ENCODE data around the gene SEMA3C.

The SEMA3C gene

GRCh38 chr7:80807166-80807900 lies 111.5 kb downstream of the SEMA3C start:
- Histone ChIP-seq H3K4me3 (ENCODE audit: low read length) (no peak overlapping the region), H3K9me3 (ENCODE audit: control insufficient read depth, insufficient read depth, low read length) (peaks cover 3% of the 10 kb centered on the region; the same call in 1 of the 2 replicates), H3K27ac (ENCODE audit: low read depth, low read length) (no peak overlapping the region), H3F3A (ENCODE audit: control insufficient read depth, insufficient read depth) (no peaks in the 10 kb centered on the region), H3K79me2 (ENCODE audit: control insufficient read depth, low read length) (no peaks in the 10 kb centered on the region), H4K20me1 (ENCODE audit: control insufficient read depth, insufficient read depth, low read depth, low read length) (no peaks in the 10 kb centered on the region), H3K4me1 (ENCODE audit: control insufficient read depth, low read length) (no peaks in the 10 kb centered on the region), H3K4me2 (ENCODE audit: low read length) (no peak overlapping the region), H3K36me3 (ENCODE audit: control insufficient read depth, low read length) (no peaks in the 10 kb centered on the region), H3K9me2 (replicated peaks; ENCODE audit: control insufficient read depth, low read length) (no peaks in the 10 kb centered on the region), H3K27me3 (ENCODE audit: control insufficient read depth, low read length) (no peaks in the 10 kb centered on the region)
- TF ChIP-seq CTCF (IDR thresholded peaks at IDR 0.05; ENCODE audit: low read depth, low read length, poor library complexity, severe bottlenecking) (no peak), EZH2phosphoT487 (IDR thresholded peaks at IDR 0.05; ENCODE audit: borderline replicate concordance, low read length) (no peak)

DNA sequence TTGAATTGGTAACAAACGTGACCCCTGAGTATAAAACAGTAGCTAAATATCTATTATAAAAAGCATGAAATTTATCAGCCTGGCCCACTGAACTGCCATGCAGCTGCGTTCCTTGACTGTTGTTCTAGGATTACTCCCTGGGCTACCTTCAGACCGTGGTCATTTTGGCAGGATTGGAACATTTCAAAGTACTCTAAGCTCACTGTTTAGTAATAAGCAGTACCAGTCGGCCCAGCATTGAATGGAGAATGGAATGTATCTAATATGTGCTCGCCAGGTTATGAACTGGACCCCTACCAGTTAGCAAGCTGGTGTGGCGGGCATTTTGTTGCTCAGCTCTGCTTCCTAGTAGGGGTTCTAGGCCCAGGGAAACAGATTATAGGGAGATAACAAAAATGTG lies 112.2 kb downstream of the SEMA3C start:
- H3K9me2 ChIP-seq (replicated peaks; ENCODE audit: control insufficient read depth, low read length), result no peaks in the 10 kb centered on the region
- no peaks in the 10 kb centered on the region for H3K36me3 ChIP-seq (ENCODE audit: control insufficient read depth, low read length)
- no peaks in the 10 kb centered on the region for H3K4me1 ChIP-seq (ENCODE audit: control insufficient read depth, low read length)
- H3K27me3 ChIP-seq (ENCODE audit: control insufficient read depth, low read length), result no peaks in the 10 kb centered on the region
- no peak overlapping the region for H3K4me3 ChIP-seq (ENCODE audit: low read length)
- no peaks in the 10 kb centered on the region for H3K79me2 ChIP-seq (ENCODE audit: control insufficient read depth, low read length)
- H3K27ac ChIP-seq (ENCODE audit: low read depth, low read length), result no peak overlapping the region
- H3K9me3 ChIP-seq (ENCODE audit: control insufficient read depth, insufficient read depth, low read length), result peaks cover 3% of the 10 kb centered on the region; the same call in 1 of the 2 replicates
- no peaks in the 10 kb centered on the region for H3F3A ChIP-seq (ENCODE audit: control insufficient read depth, insufficient read depth)
- TF ChIP-seq EZH2phosphoT487 (IDR thresholded peaks at IDR 0.05; ENCODE audit: borderline replicate concordance, low read length) (no peak), CTCF (IDR thresholded peaks at IDR 0.05; ENCODE audit: low read depth, low read length, poor library complexity, severe bottlenecking) (no peak)
- no peak overlapping the region for H3K4me2 ChIP-seq (ENCODE audit: low read length)
- no peaks in the 10 kb centered on the region for H4K20me1 ChIP-seq (ENCODE audit: control insufficient read depth, insufficient read depth, low read depth, low read length)

DNA sequence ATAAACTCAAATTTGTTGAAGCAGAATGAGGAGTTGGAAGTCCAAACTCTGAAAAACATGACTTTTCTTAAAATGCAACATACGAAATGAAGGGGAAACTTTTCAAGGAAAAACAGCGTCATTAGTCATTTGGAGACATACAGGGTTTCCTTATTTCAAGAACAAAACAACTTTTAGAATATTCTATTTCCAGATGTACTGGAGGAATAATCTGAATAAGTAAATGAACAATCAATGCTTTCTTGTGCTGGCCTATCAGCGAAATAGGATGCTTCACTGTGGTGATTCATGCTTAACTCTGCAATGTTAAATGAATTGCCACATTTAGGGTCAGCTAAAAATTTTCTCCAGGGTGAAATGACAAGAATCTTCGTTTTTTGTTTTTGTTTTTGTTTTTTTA lies 114.3 kb downstream of the SEMA3C start:
- no peaks in the 10 kb centered on the region for H3K79me2 ChIP-seq (ENCODE audit: control insufficient read depth, low read length)
- H3K9me3 ChIP-seq (ENCODE audit: control insufficient read depth, insufficient read depth, low read length), result peaks cover 3% of the 10 kb centered on the region; the same call in 1 of the 2 replicates
- TF ChIP-seq EZH2phosphoT487 (IDR thresholded peaks at IDR 0.05; ENCODE audit: borderline replicate concordance, low read length), result no peak
- no peak for TF ChIP-seq CTCF (IDR thresholded peaks at IDR 0.05; ENCODE audit: low read depth, low read length, poor library complexity, severe bottlenecking)
- H3K4me2 ChIP-seq (ENCODE audit: low read length), result no peak overlapping the region
- H3K4me1 ChIP-seq (ENCODE audit: control insufficient read depth, low read length), result no peaks in the 10 kb centered on the region
- H3K4me3 ChIP-seq (ENCODE audit: low read length), result no peak overlapping the region
- no peaks in the 10 kb centered on the region for H3K27me3 ChIP-seq (ENCODE audit: control insufficient read depth, low read length)
- H3F3A ChIP-seq (ENCODE audit: control insufficient read depth, insufficient read depth), result no peaks in the 10 kb centered on the region
- no peaks in the 10 kb centered on the region for H4K20me1 ChIP-seq (ENCODE audit: control insufficient read depth, insufficient read depth, low read depth, low read length)
- no peaks in the 10 kb centered on the region for H3K9me2 ChIP-seq (replicated peaks; ENCODE audit: control insufficient read depth, low read length)
- no peak overlapping the region for H3K27ac ChIP-seq (ENCODE audit: low read depth, low read length)
- H3K36me3 ChIP-seq (ENCODE audit: control insufficient read depth, low read length), result no peaks in the 10 kb centered on the region

All from DOHH2 (cell line).